Endothelial cell of umbilical vein (primary cell): ENCODE data around the gene IRF9. TPM values are rescaled to one million over a fixed set of nuclear protein-coding genes. Genes with fewer than 3 reads are reported as not detected.

Experiments used
- BruUV-seq: library from RNA; stranded (reverse); fragments of 400-500 nt; replicated peaks from 2 replicates; lab custom pipeline; 2021; lab: Mats Ljungman, UMichigan
- CTCF ChIA-PET: fragments of 300-600, 350-600 bp; sonication (Branson Sonifier 250); formaldehyde crosslinking; loops from one replicate; lab custom pipeline; 2021; ENCODE audit warnings: antibody characterized with exemption, inconsistent platforms; lab: Charles Lee
- POLR2A ChIA-PET: fragments of 300-600, 350-600 bp; sonication (Branson Sonifier 250); formaldehyde crosslinking; loops from one replicate; lab custom pipeline; 2021; ENCODE audit warnings: antibody characterized with exemption, inconsistent platforms; lab: Charles Lee
- DNase-seq: peaks from one replicate; pipeline ENCODE4 v3.0.0-alpha.2; 2011; ENCODE audit warnings: low read depth, low spot score
- FAIRE-seq: peaks from 2 replicates; lab custom pipeline; 2011; peaks lifted over from hg19 to GRCh38; lab: Jason Lieb, UNC
- H2AFZ ChIP-seq: 2 replicates; pipeline ENCODE4 v1.6.0; 2012; ENCODE audit warnings: low read depth, low read length, control low read depth, inconsistent platforms
- H3K27ac ChIP-seq: 2 replicates; pipeline ENCODE4 v1.5.1; 2011; ENCODE audit warnings: low read depth, mild to moderate bottlenecking, control low read depth, low read length, moderate library complexity; ENCODE audit not compliant: insufficient read depth
- H3K27me3 ChIP-seq, 2 experiments: 2 replicates each; pipeline versions ENCODE4 v1.6.0 to v1.6.1; 2011; ENCODE audit warnings: low read length in 2 of 2, mixed read lengths in 1 of 2; ENCODE audit not compliant: control insufficient read depth in 2 of 2, insufficient read depth in 2 of 2
- H3K36me3 ChIP-seq, 2 experiments: 2 replicates in 1 of 2; 3 replicates in 1 of 2; pipeline ENCODE4 v1.5.1; 2011; ENCODE audit warnings: low read length in 2 of 2, mild to moderate bottlenecking in 1 of 2, moderate library complexity in 1 of 2; ENCODE audit not compliant: control insufficient read depth in 2 of 2, insufficient read depth in 2 of 2; ENCODE audit errors: extremely low read depth in 1 of 2
- H3K4me1 ChIP-seq: 3 replicates; pipeline ENCODE4 v1.5.1; 2011; ENCODE audit warnings: mild to moderate bottlenecking, low read length; ENCODE audit not compliant: control insufficient read depth, insufficient read depth; ENCODE audit errors: extremely low read depth
- H3K4me2 ChIP-seq: 2 replicates; pipeline ENCODE4 v1.6.1; 2011; ENCODE audit warnings: low read length, control low read depth, mixed read lengths; ENCODE audit not compliant: insufficient read depth
- H3K4me3 ChIP-seq, 3 experiments: fragments of 200-600 bp in 1 of 3; sonication (generic), shearing (Covaris generic) in 1 of 3; replicated peaks in 1 of 3; 2 replicates each; pipeline ENCODE4 v1.5.1; 2011 to 2016; ENCODE audit warnings: control low read depth in 3 of 3, low read length in 3 of 3, mild to moderate bottlenecking in 2 of 3, inconsistent platforms in 1 of 3, low read depth in 1 of 3, moderate library complexity in 1 of 3; ENCODE audit not compliant: insufficient read depth in 1 of 3
- H3K79me2 ChIP-seq: 2 replicates; pipeline ENCODE4 v1.6.0; 2012; ENCODE audit warnings: low read length, inconsistent platforms; ENCODE audit not compliant: control insufficient read depth, insufficient read depth
- H3K9ac ChIP-seq: replicated peaks from 2 replicates; pipeline ENCODE3; 2011; ENCODE audit warnings: low read length, control low read depth; ENCODE audit not compliant: insufficient read depth; ENCODE audit errors: extremely low read depth
- H3K9me1 ChIP-seq: replicated peaks from 3 replicates; pipeline ENCODE4 v1.6.0; 2011; ENCODE audit warnings: mild to moderate bottlenecking, low read length; ENCODE audit not compliant: control insufficient read depth, insufficient read depth; ENCODE audit errors: extremely low read depth
- H3K9me3 ChIP-seq: replicated peaks from 2 replicates; pipeline ENCODE4 v1.5.1; 2012; ENCODE audit warnings: low read length, inconsistent platforms; ENCODE audit not compliant: control insufficient read depth, insufficient read depth
- H4K20me1 ChIP-seq: replicated peaks from 2 replicates; pipeline ENCODE3; 2011; ENCODE audit warnings: mild to moderate bottlenecking, low read length; ENCODE audit not compliant: control insufficient read depth, insufficient read depth; ENCODE audit errors: extremely low read depth
- EZH2 ChIP-seq: IDR thresholded peaks from 2 replicates; pipeline ENCODE4 v1.6.1; 2012; ENCODE audit warnings: borderline replicate concordance, low read depth, mild to moderate bottlenecking, moderate library complexity, low read length, inconsistent platforms; ENCODE audit not compliant: severe bottlenecking
- FOS ChIP-seq: IDR thresholded peaks from 2 replicates; pipeline ENCODE4 v1.6.1; 2011; ENCODE audit warnings: mild to moderate bottlenecking, low read length, moderate library complexity, borderline replicate concordance; ENCODE audit not compliant: insufficient read depth
- GATA2 ChIP-seq: IDR thresholded peaks from 2 replicates; pipeline ENCODE4 v1.7.0; 2011; ENCODE audit warnings: low read depth, mild to moderate bottlenecking, moderate library complexity, mixed read lengths, low read length; ENCODE audit not compliant: insufficient read length, insufficient read depth
- JUN ChIP-seq: IDR thresholded peaks from 2 replicates; pipeline ENCODE4 v1.6.1; 2011; ENCODE audit warnings: borderline replicate concordance, low read depth; ENCODE audit not compliant: insufficient read length, insufficient read depth
- MYC ChIP-seq: IDR thresholded peaks from one replicate; pipeline ENCODE4 v1.6.1; 2011; ENCODE audit warnings: mild to moderate bottlenecking, low read depth, low read length
- POLR2A ChIP-seq: IDR thresholded peaks from 2 replicates; pipeline ENCODE4 v1.6.1; 2012; ENCODE audit warnings: low read depth, mild to moderate bottlenecking, control low read depth, low read length
- POLR2AphosphoS5 ChIP-seq: IDR thresholded peaks from 2 replicates; pipeline ENCODE4 v1.6.1; 2012; ENCODE audit warnings: low read depth, mild to moderate bottlenecking, control low read depth, low read length, moderate library complexity; ENCODE audit not compliant: insufficient read depth
- dilution Hi-C: fragments of 300-500 bp; cut with MboI; formaldehyde crosslinking; loops from one replicate; pipeline ENCODE4 v1.15.0; 2019; ENCODE audit warnings: low sequenced_read_pairs; ENCODE audit not compliant: extremely low pct_ligation_motif_present
- intact Hi-C: fragments of 100-400 bp; cut with micrococcal nuclease; formaldehyde crosslinking; loops from one replicate; pipeline ENCODE4 v1.10.0; 2022
- polyA plus RNA-seq, 4 experiments: library from polyadenylated mRNA; depleted of rRNA in 3 of 4; stranded (reverse) in 3 of 4; unstranded in 1 of 4; fragments of >200 nt; gene quantifications; 2 replicates each; pipeline versions ENCODE4 v1.2.1 to v1.2.3, GENCODE V29; 2011 to 2012; ENCODE audit warnings: missing spikeins in 1 of 4
- total RNA-seq: library from RNA; stranded (reverse); gene quantifications from 2 replicates; pipeline ENCODE4 v1.2.3, GENCODE V29; 2021
- TF ChIP-seq, protein P1 (sequence below): IDR thresholded peaks from 2 replicates; pipeline ENCODE4 v1.6.1; 2011; ENCODE audit not compliant: insufficient read depth, insufficient read length
- TF ChIP-seq, protein P2 (sequence below), 2 donors: IDR thresholded peaks; 1 replicate in 1 of 2; 2 replicates in 1 of 2; pipeline ENCODE4 v1.5.1; 2011; ENCODE audit warnings: low read length in 2 of 2, mild to moderate bottlenecking in 2 of 2, moderate library complexity in 2 of 2, control low read depth in 1 of 2, inconsistent platforms in 1 of 2, low read depth in 1 of 2; ENCODE audit not compliant: insufficient read depth in 1 of 2; ENCODE audit errors: extremely low read depth in 1 of 2

Gene IRF9
- total and polyA plus RNA-seq, 2 donors (not counting 3 experiments of a cell fraction or from before 2014, with no cell fraction given), result 44.6 to 46.1 TPM

DNA sequence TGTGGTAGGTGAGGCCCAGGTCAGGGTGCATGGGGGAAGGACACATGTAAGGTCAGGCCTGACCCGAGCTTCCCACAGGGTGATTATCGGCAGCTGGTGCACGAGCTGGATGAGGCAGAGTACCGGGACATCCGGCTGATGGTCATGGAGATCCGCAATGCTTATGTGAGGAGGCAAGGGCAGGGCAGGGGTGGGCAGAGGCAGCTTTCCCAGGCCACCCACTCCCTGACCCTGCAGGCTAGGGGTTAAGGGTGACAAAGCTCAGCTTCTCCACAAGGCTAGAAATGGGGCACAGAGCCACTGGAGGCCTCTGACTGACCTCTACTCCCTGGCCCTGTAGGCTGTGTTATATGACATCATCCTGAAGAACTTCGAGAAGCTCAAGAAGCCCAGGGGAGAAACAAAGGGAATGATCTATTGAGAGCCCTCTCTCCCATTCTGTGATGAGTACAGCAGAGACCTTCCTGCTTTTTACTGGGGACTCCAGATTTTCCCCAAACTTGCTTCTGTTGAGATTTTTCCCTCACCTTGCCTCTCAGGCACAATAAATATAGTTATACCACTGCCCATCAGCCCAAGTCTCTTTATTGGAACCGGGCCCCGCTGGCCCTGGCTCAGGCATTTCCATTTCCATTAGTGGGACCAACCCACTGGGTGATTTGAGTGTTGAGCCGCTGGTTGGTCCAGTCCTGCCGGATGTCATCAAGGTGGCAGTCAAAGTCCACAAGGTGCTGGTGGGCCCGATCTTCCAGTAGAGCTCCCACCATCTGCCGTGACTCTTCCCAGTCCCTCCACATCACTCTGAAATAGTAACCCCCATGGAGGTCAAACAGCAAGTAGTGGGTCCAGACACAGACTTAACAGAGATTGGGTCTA is 22.4 kb upstream of the IRF9 start:
- intact Hi-C loops, result no loop called here
- no peak for FAIRE-seq
- Histone ChIP-seq H2AFZ (no peak overlapping the region), H3K36me3 (peaks cover 6 to 19% of the 10 kb centered on the region in 2 experiments), H3K4me2 (no peak overlapping the region), H4K20me1 (no peaks in the 10 kb centered on the region), H3K27me3 (no peaks in the 10 kb centered on the region), H3K9ac (no peak overlapping the region), H3K27ac (no peak overlapping the region), H3K4me3 (no peak overlapping the region), H3K79me2 (peaks cover 21% of the 10 kb centered on the region), H3K4me1 (peaks cover 19% of the 10 kb centered on the region), H3K9me1 (no peaks in the 10 kb centered on the region), H3K9me3 (no peaks in the 10 kb centered on the region)
- dilution Hi-C loops, result no loop called here
- CTCF ChIA-PET, result no interaction called here
- no peak for DNase-seq
- BruUV-seq, result TSS peak; percentile 27
- POLR2A ChIA-PET, result no interaction called here
- TF ChIP-seq MYC (no peak), POLR2A (no peak), POLR2AphosphoS5 (no peak), GATA2 (no peak), EZH2 (no peak), FOS (no peak), JUN (no peak)
- TF ChIP-seq, protein P1, sequence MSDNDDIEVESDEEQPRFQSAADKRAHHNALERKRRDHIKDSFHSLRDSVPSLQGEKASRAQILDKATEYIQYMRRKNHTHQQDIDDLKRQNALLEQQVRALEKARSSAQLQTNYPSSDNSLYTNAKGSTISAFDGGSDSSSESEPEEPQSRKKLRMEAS, result no peak
- TF ChIP-seq, protein P2, sequence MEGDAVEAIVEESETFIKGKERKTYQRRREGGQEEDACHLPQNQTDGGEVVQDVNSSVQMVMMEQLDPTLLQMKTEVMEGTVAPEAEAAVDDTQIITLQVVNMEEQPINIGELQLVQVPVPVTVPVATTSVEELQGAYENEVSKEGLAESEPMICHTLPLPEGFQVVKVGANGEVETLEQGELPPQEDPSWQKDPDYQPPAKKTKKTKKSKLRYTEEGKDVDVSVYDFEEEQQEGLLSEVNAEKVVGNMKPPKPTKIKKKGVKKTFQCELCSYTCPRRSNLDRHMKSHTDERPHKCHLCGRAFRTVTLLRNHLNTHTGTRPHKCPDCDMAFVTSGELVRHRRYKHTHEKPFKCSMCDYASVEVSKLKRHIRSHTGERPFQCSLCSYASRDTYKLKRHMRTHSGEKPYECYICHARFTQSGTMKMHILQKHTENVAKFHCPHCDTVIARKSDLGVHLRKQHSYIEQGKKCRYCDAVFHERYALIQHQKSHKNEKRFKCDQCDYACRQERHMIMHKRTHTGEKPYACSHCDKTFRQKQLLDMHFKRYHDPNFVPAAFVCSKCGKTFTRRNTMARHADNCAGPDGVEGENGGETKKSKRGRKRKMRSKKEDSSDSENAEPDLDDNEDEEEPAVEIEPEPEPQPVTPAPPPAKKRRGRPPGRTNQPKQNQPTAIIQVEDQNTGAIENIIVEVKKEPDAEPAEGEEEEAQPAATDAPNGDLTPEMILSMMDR (IDR thresholded peaks at IDR 0.05; ENCODE audit: extremely low read depth in 1 of 2, insufficient read depth in 1 of 2, low read depth in 1 of 2, low read length in 2 of 2), result no peak
